ENCODE results near the gene BCL6B.

DNA sequence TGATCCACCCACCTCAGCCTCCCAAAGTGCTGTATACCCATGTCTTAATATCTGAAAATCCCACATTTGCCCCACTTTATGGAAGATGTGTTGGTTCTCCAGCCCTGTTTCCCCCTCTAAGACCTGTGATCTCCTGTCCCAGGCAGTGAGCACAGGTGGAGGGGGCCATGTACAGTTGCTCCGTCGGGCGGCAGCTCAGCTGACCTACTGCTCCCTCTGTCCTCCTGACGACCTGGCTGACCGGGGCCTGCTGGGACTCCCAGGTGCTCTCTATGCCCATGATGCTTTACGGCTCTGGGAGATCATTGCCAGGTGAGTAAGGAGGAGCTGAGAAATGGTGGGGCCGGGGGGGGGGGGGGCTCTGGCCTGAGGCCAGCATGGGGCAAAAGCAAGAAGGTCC lies 17.1 kb upstream of the BCL6B start:
- TF ChIP-seq, protein P1, sequence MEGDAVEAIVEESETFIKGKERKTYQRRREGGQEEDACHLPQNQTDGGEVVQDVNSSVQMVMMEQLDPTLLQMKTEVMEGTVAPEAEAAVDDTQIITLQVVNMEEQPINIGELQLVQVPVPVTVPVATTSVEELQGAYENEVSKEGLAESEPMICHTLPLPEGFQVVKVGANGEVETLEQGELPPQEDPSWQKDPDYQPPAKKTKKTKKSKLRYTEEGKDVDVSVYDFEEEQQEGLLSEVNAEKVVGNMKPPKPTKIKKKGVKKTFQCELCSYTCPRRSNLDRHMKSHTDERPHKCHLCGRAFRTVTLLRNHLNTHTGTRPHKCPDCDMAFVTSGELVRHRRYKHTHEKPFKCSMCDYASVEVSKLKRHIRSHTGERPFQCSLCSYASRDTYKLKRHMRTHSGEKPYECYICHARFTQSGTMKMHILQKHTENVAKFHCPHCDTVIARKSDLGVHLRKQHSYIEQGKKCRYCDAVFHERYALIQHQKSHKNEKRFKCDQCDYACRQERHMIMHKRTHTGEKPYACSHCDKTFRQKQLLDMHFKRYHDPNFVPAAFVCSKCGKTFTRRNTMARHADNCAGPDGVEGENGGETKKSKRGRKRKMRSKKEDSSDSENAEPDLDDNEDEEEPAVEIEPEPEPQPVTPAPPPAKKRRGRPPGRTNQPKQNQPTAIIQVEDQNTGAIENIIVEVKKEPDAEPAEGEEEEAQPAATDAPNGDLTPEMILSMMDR (conservative IDR thresholded peaks at IDR 0.05), result no peak
- TF ChIP-seq ZFX (IDR thresholded peaks at IDR 0.05), result no peak
